IMR-90 (cell line): Measurements from ENCODE around the gene MPND. TPM values are rescaled to one million over a fixed set of nuclear protein-coding genes. Genes with fewer than 3 reads are reported as not detected.

ENCODE experiments used
- ATAC-seq: fragments of 200-7000 bp; cut with Tn5 transposase; 2 replicates; pipeline ENCODE4 v1.9.1; 2020; ENCODE audit warnings: low read depth, mild to moderate bottlenecking, moderate library complexity
- BruUV-seq: library from RNA; stranded (reverse); fragments of 400-500 nt; replicated peaks from 2 replicates; lab custom pipeline; 2021; lab: Mats Ljungman, UMichigan
- CTCF ChIA-PET: fragments of 300-600 bp; formaldehyde crosslinking; extraction: SDS; loops from one replicate; lab custom pipeline; 2021; ENCODE audit warnings: antibody characterized with exemption; lab: Yijun Ruan, JAX
- POLR2A ChIA-PET: fragments of 300-600 bp; sonication (Branson Sonifier 250); formaldehyde crosslinking; loops from one replicate; lab custom pipeline; 2022; ENCODE audit warnings: antibody characterized with exemption; ENCODE audit not compliant: unreplicated experiment; lab: Charles Lee
- DNase-seq: peaks from one replicate; pipeline ENCODE4 v3.0.0; 2013
- H2AFZ ChIP-seq: replicated peaks from 2 replicates; pipeline ENCODE3; 2013; ENCODE audit warnings: low read length, mild to moderate bottlenecking; ENCODE audit not compliant: poor library complexity
- H2AK5ac ChIP-seq: 2 replicates; pipeline ENCODE4 v1.6.1; 2013; ENCODE audit warnings: low read depth, low read length, inconsistent platforms
- H2AK9ac ChIP-seq: replicated peaks from 2 replicates; pipeline ENCODE3; 2013; ENCODE audit warnings: mild to moderate bottlenecking, low read depth, low read length, moderate library complexity; ENCODE audit not compliant: poor library complexity
- H2BK120ac ChIP-seq: 2 replicates; pipeline ENCODE4 v1.6.1; 2013; ENCODE audit warnings: low read depth, low read length, inconsistent platforms
- H2BK15ac ChIP-seq: 3 replicates; pipeline ENCODE4 v1.6.1; 2013; ENCODE audit warnings: low read depth, low read length, inconsistent platforms
- H2BK20ac ChIP-seq: 2 replicates; pipeline ENCODE4 v1.6.1; 2013; ENCODE audit warnings: low read depth, mild to moderate bottlenecking, inconsistent platforms, low read length, moderate library complexity
- H2BK5ac ChIP-seq: 2 replicates; pipeline ENCODE4 v1.6.1; 2013; ENCODE audit warnings: mild to moderate bottlenecking, low read depth, low read length, inconsistent platforms; ENCODE audit not compliant: poor library complexity, severe bottlenecking
- H3K14ac ChIP-seq: replicated peaks from 2 replicates; pipeline ENCODE4 v1.6.1; 2013; ENCODE audit warnings: low read depth, low read length, inconsistent platforms
- H3K18ac ChIP-seq: 2 replicates; pipeline ENCODE4 v1.6.1; 2013; ENCODE audit warnings: low read depth, low read length, control low read depth
- H3K23ac ChIP-seq: 2 replicates; pipeline ENCODE4 v1.6.1; 2013; ENCODE audit warnings: low read depth, low read length, inconsistent platforms
- H3K27ac ChIP-seq: 2 replicates; pipeline ENCODE4 v1.5.1; 2013; ENCODE audit warnings: mild to moderate bottlenecking, control low read depth, low read length; ENCODE audit not compliant: insufficient read depth
- H3K27me3 ChIP-seq: 2 replicates; pipeline ENCODE4 v1.6.1; 2013; ENCODE audit warnings: low read length; ENCODE audit not compliant: control insufficient read depth, insufficient read depth
- H3K36me3 ChIP-seq: 2 replicates; pipeline ENCODE4 v1.6.1; 2013; ENCODE audit warnings: low read length, mixed read lengths; ENCODE audit not compliant: control insufficient read depth, insufficient read depth
- H3K4ac ChIP-seq: 2 replicates; pipeline ENCODE4 v1.6.1; 2013; ENCODE audit warnings: low read depth, low read length, inconsistent platforms
- H3K4me1 ChIP-seq: 2 replicates; pipeline ENCODE4 v1.6.1; 2013; ENCODE audit warnings: low read length, mixed read lengths; ENCODE audit not compliant: control insufficient read depth, insufficient read depth
- H3K4me2 ChIP-seq: 2 replicates; pipeline ENCODE4 v1.6.1; 2013; ENCODE audit warnings: low read depth, mild to moderate bottlenecking, control low read depth, low read length, moderate library complexity
- H3K4me3 ChIP-seq: 2 replicates; pipeline ENCODE4 v1.5.1; 2013; ENCODE audit warnings: low read depth, mild to moderate bottlenecking, control low read depth, low read length, moderate library complexity; ENCODE audit not compliant: insufficient read depth
- H3K56ac ChIP-seq: 2 replicates; pipeline ENCODE4 v1.6.1; 2013; ENCODE audit warnings: low read length, inconsistent platforms; ENCODE audit not compliant: insufficient read depth; ENCODE audit errors: extremely low read depth
- H3K79me1 ChIP-seq, 2 experiments: 2 replicates each; pipeline ENCODE4 v1.6.1; 2013; ENCODE audit warnings: low read length in 2 of 2, inconsistent platforms in 1 of 2, low read depth in 1 of 2
- H3K9ac ChIP-seq: 2 replicates; pipeline ENCODE4 v1.6.1; 2013; ENCODE audit warnings: low read depth, low read length, control low read depth
- H3K9me1 ChIP-seq: 2 replicates; pipeline ENCODE4 v1.6.1; 2013; ENCODE audit warnings: low read length, inconsistent platforms; ENCODE audit not compliant: insufficient read depth
- H3K9me3 ChIP-seq: 2 replicates; pipeline ENCODE4 v1.6.1; 2013; ENCODE audit warnings: low read length; ENCODE audit not compliant: control insufficient read depth, insufficient read depth
- H4K20me1 ChIP-seq: 2 replicates; pipeline ENCODE4 v1.6.1; 2013; ENCODE audit warnings: low read length, inconsistent platforms; ENCODE audit not compliant: insufficient read depth
- H4K5ac ChIP-seq: 2 replicates; pipeline ENCODE4 v1.6.1; 2013; ENCODE audit warnings: mild to moderate bottlenecking, low read depth, low read length, control low read depth
- H4K8ac ChIP-seq, 2 experiments: 2 replicates each; pipeline ENCODE4 v1.6.1; 2013; ENCODE audit warnings: low read depth in 2 of 2, low read length in 2 of 2, control low read depth in 1 of 2, inconsistent platforms in 1 of 2
- H4K91ac ChIP-seq: 2 replicates; pipeline ENCODE4 v1.6.1; 2013; ENCODE audit warnings: low read depth, low read length, inconsistent platforms; ENCODE audit not compliant: insufficient read depth
- CEBPB ChIP-seq: IDR thresholded peaks from 2 replicates; pipeline ENCODE4 v1.6.1; 2012; ENCODE audit warnings: low read depth, low read length, improper control_type of control experiment
- CHD1 ChIP-seq: IDR thresholded peaks from 2 replicates; pipeline ENCODE4 v1.6.1; 2012; ENCODE audit warnings: low read depth, low read length, improper control_type of control experiment
- MAZ ChIP-seq: IDR thresholded peaks from 2 replicates; pipeline ENCODE4 v1.6.1; 2012; ENCODE audit warnings: low read depth, mild to moderate bottlenecking, low read length, improper control_type of control experiment, moderate library complexity, borderline replicate concordance
- MXI1 ChIP-seq: IDR thresholded peaks from 2 replicates; pipeline ENCODE4 v1.6.1; 2012; ENCODE audit warnings: low read depth, mild to moderate bottlenecking, low read length, moderate library complexity, borderline replicate concordance
- NFE2L2 ChIP-seq: fragments of 150-350 bp; IDR thresholded peaks from 2 replicates; pipeline ENCODE4 v1.6.1; 2016; ENCODE audit warnings: low read depth, mild to moderate bottlenecking, low read length
- RAD21 ChIP-seq: IDR thresholded peaks from 2 replicates; pipeline ENCODE4 v1.6.1; 2012; ENCODE audit warnings: low read length, improper control_type of control experiment
- RFX5 ChIP-seq: IDR thresholded peaks from 2 replicates; pipeline ENCODE4 v1.8.0; 2012; ENCODE audit warnings: low read depth, mild to moderate bottlenecking, low read length, moderate library complexity
- SMC3 ChIP-seq: fragments of 150-350 bp; IDR thresholded peaks from 2 replicates; pipeline ENCODE4 v1.6.1; 2016; ENCODE audit warnings: low read depth, mild to moderate bottlenecking, antibody characterized with exemption, low read length, moderate library complexity
- WGBS, 2 experiments: methylation state at CpG; one replicate each; pipeline versions ENCODE4 v1.1.5 to v1.1.7; 2013; ENCODE audit warnings: missing lambda C conversion rate in 2 of 2; ENCODE audit not compliant: insufficient read length in 1 of 2; ENCODE audit errors: extremely low coverage in 2 of 2; 5-methylcytosine and 5-hydroxymethylcytosine counted together
- dilution Hi-C: fragments of 300-500 bp; cut with HindIII; formaldehyde crosslinking; loops from one replicate; pipeline ENCODE4 v1.14.3; 2018; ENCODE audit warnings: low sequenced_read_pairs; ENCODE audit not compliant: unreplicated experiment
- in situ Hi-C: fragments of 300-500 bp; cut with MboI; formaldehyde crosslinking; loops from 3 replicates; pipeline ENCODE4 v1.14.3; 2019; ENCODE audit warnings: low sequenced_read_pairs, inconsistent platforms, mixed read lengths
- intact Hi-C: fragments of 100-400 bp; cut with micrococcal nuclease; formaldehyde crosslinking; loops from 2 replicates; pipeline ENCODE4 v1.10.0; 2022
- polyA plus RNA-seq, 3 experiments: library from polyadenylated mRNA; depleted of rRNA; stranded (reverse); fragments of >200 nt; gene quantifications; 2 replicates each; pipeline ENCODE4 v1.2.3, GENCODE V29; 2012; ENCODE audit warnings: low replicate concordance in 1 of 3
- total RNA-seq: library from RNA; depleted of rRNA; stranded (reverse); fragments of >200 nt; gene quantifications from 2 replicates; pipeline ENCODE4 v1.2.3, GENCODE V29; 2012
- TF ChIP-seq, protein P1 (sequence below): fragments of 150-350 bp; IDR thresholded peaks from 2 replicates; pipeline ENCODE4 v1.6.1; 2017; ENCODE audit warnings: mild to moderate bottlenecking, antibody characterized with exemption, low read length, low read depth
- TF ChIP-seq, protein P2 (sequence below): conservative IDR thresholded peaks from 2 replicates; pipeline ENCODE4 v1.5.1; 2012; ENCODE audit warnings: mild to moderate bottlenecking, low read depth, low read length, improper control_type of control experiment
- TF ChIP-seq, protein P3 (sequence below): fragments of 150-350 bp; IDR thresholded peaks from 2 replicates; pipeline ENCODE4 v1.6.1; 2016; ENCODE audit warnings: low read depth, mild to moderate bottlenecking, low read length, moderate library complexity, borderline replicate concordance

MPND gene
- total and polyA plus RNA-seq, 2 of the 4 experiments (the other 2 are of a cell fraction): 2.3 to 8.1 TPM

DNA sequence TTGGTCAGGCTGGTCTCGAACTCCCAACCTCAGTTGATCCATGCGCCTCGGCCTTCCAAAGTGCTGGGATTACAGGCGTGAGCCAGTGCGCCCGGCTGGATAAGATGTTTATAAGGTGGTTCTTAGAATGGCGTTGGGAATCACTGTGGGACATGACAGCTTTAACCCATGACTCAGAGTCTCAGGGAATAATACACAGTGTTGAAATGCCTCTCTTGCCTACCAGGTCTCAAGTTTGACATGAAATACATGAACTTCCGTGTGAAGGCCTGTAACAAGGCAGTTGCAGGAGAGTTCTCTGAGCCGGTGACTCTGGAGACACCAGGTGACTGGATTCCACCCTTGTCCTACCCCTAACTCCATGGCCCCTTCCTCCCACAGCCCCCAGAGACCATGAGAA is 26.4 kb upstream of the MPND start (continued):
- TF ChIP-seq CHD1: no peak
- TF ChIP-seq, protein P1, sequence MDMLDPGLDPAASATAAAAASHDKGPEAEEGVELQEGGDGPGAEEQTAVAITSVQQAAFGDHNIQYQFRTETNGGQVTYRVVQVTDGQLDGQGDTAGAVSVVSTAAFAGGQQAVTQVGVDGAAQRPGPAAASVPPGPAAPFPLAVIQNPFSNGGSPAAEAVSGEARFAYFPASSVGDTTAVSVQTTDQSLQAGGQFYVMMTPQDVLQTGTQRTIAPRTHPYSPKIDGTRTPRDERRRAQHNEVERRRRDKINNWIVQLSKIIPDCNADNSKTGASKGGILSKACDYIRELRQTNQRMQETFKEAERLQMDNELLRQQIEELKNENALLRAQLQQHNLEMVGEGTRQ: no peak

DNA sequence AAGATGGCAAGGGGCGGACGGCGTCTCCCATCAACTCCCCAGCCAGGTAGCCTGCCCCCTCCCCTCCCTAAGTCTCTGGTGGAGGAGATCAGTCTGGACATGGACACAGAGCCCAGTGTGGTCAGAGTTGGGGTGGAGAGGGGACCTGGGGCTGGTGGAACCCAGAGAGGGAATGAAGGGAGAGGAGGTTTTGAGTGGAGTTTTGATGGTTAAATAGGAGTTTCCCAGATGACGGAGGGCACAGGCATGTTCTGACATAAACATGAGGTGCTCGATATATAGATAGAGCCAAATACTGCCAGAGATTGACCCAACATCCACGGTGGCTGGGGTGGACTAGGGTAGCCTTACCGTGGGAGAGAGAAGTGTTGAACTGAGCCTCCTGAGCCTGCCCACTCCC is 24.9 kb upstream of the MPND start:
- POLR2A ChIA-PET: no interaction called here
- ATAC-seq (no peak), DNase-seq (no peak)
- Histone ChIP-seq H3K18ac (no peak overlapping the region), H3K27ac (no peak overlapping the region), H3K4me2 (no peak overlapping the region), H3K9me3 (peaks cover 3% of the 10 kb centered on the region; the same call in 1 of the 2 replicates), H2BK15ac (no peak overlapping the region), H4K20me1 (no peaks in the 10 kb centered on the region), H2BK120ac (no peak overlapping the region), H3K56ac (no peak overlapping the region), H3K4ac (no peak overlapping the region), H3K23ac (no peak overlapping the region), H3K9me1 (no peaks in the 10 kb centered on the region), H2AFZ (peak overlapping the region; percentile 32), H3K27me3 (no peaks in the 10 kb centered on the region), H4K91ac (no peak overlapping the region), H4K5ac (no peak overlapping the region), H3K14ac (no peak overlapping the region), H3K4me3 (no peak overlapping the region), H3K79me1 (no peaks in the 10 kb centered on the region; a peak in 1 of 4 replicates), H2BK20ac (no peak overlapping the region), H4K8ac (no peak overlapping the region), H3K4me1 (no peaks in the 10 kb centered on the region), H2AK5ac (no peak overlapping the region), H3K36me3 (no peaks in the 10 kb centered on the region; the same call in 1 of the 2 replicates), H3K9ac (no peak overlapping the region), H2AK9ac (peak overlapping the region; percentile 16), H2BK5ac (no peak overlapping the region)
- BruUV-seq: no TSS peak
- CTCF ChIA-PET: no interaction called here
- in situ Hi-C loops (no loop called here), intact Hi-C loops (no loop called here), dilution Hi-C loops (no loop called here)
- TF ChIP-seq, protein P1: no peak
- TF ChIP-seq NFE2L2 (no peak), SMC3 (no peak), MXI1 (no peak), MAZ (no peak), RAD21 (no peak), CEBPB (no peak), RFX5 (no peak)
- TF ChIP-seq, protein P2, sequence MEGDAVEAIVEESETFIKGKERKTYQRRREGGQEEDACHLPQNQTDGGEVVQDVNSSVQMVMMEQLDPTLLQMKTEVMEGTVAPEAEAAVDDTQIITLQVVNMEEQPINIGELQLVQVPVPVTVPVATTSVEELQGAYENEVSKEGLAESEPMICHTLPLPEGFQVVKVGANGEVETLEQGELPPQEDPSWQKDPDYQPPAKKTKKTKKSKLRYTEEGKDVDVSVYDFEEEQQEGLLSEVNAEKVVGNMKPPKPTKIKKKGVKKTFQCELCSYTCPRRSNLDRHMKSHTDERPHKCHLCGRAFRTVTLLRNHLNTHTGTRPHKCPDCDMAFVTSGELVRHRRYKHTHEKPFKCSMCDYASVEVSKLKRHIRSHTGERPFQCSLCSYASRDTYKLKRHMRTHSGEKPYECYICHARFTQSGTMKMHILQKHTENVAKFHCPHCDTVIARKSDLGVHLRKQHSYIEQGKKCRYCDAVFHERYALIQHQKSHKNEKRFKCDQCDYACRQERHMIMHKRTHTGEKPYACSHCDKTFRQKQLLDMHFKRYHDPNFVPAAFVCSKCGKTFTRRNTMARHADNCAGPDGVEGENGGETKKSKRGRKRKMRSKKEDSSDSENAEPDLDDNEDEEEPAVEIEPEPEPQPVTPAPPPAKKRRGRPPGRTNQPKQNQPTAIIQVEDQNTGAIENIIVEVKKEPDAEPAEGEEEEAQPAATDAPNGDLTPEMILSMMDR: no peak
- TF ChIP-seq, protein P3, sequence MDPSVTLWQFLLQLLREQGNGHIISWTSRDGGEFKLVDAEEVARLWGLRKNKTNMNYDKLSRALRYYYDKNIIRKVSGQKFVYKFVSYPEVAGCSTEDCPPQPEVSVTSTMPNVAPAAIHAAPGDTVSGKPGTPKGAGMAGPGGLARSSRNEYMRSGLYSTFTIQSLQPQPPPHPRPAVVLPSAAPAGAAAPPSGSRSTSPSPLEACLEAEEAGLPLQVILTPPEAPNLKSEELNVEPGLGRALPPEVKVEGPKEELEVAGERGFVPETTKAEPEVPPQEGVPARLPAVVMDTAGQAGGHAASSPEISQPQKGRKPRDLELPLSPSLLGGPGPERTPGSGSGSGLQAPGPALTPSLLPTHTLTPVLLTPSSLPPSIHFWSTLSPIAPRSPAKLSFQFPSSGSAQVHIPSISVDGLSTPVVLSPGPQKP: no peak
- 100% methylated on average over 1 of the region's 7 CpGs; no CpG with 5 or more reads in 1 of the 2 experiments for WGBS, 2 experiments
